Measurements from ENCODE around the gene TRPM3. TPM values are rescaled to one million over a fixed set of nuclear protein-coding genes. Genes with fewer than 3 reads are reported as not detected.

TRPM3 gene
- total RNA-seq, 1 experiment from 2014 or later: not detected

DNA sequence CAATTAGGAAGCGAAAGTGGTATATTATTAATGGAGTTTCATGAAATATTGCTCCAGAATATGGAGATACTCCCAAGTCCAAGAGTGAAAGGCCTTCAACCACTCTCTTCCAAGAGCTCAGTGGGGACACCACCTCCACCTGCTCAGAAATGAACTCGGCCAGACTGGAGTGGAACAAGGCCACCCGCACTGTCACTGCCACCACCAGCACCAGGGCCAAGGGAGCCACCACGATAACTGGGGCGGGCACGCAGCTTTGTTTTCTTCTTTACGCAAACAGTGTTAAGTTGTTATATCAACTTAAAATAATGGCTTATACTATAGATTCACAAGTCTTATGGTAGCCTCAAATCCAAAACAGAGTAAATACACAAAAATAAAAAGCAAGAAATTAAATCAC lies 204.1 kb downstream of the TRPM3 start:
- H3K36me3 Mint-ChIP-seq (ENCODE audit: insufficient read depth, unreplicated experiment): no peaks in the 10 kb centered on the region

DNA sequence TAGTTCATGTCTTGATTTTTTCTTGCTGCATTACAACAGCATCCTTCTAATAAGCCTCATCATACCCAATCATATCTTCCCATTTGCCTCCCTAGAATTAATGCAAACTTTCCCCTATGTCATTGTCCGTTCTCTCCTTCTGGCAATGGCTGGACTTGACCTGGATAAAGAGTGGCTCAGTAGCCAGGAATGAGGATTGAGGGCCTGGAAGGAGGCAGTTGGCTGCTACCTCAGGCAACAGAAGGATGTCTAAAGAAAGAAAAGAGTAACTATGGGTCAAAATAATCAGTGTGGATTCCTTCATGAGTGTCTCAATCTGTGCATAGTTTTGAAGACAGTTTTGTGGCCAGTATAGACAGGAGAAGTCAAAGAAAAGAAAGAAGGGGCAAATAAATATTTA lies 209.6 kb downstream of the TRPM3 start:
- Mint-ChIP-seq H3K4me3 (ENCODE audit: unreplicated experiment) (no peak overlapping the region), H3K27me3 (ENCODE audit: insufficient read depth, unreplicated experiment) (no peaks in the 10 kb centered on the region), H3K9me3 (ENCODE audit: unreplicated experiment) (no peaks in the 10 kb centered on the region), H3K36me3 (ENCODE audit: insufficient read depth, unreplicated experiment) (no peaks in the 10 kb centered on the region), H3K27ac (ENCODE audit: unreplicated experiment) (no peak overlapping the region), H3K4me1 (ENCODE audit: low read depth, unreplicated experiment) (no peaks in the 10 kb centered on the region)
- CTCF ChIA-PET: no interaction called here
- Histone ChIP-seq H3K4me1 (no peaks in the 10 kb centered on the region), H3K27me3 (replicated peaks; ENCODE audit: control insufficient read depth, insufficient read depth, low read length) (no peaks in the 10 kb centered on the region), H3K9me3 (no peaks in the 10 kb centered on the region), H3K36me3 (ENCODE audit: control insufficient read depth, insufficient read depth, low read length) (no peaks in the 10 kb centered on the region), H3K4me3 (ENCODE audit: low read depth, low read length) (no peak overlapping the region)
- DNase-seq: no peak
- no TSS peak for BruUV-seq (replicated peaks)
- TF ChIP-seq, protein P1, sequence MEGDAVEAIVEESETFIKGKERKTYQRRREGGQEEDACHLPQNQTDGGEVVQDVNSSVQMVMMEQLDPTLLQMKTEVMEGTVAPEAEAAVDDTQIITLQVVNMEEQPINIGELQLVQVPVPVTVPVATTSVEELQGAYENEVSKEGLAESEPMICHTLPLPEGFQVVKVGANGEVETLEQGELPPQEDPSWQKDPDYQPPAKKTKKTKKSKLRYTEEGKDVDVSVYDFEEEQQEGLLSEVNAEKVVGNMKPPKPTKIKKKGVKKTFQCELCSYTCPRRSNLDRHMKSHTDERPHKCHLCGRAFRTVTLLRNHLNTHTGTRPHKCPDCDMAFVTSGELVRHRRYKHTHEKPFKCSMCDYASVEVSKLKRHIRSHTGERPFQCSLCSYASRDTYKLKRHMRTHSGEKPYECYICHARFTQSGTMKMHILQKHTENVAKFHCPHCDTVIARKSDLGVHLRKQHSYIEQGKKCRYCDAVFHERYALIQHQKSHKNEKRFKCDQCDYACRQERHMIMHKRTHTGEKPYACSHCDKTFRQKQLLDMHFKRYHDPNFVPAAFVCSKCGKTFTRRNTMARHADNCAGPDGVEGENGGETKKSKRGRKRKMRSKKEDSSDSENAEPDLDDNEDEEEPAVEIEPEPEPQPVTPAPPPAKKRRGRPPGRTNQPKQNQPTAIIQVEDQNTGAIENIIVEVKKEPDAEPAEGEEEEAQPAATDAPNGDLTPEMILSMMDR (IDR thresholded peaks at IDR 0.05; ENCODE audit: insufficient read depth in 1 of 2, low read depth in 1 of 2, low read length in 1 of 2, severe bottlenecking in 1 of 2, unreplicated experiment in 1 of 2): no peak
- intact Hi-C loops (cut with micrococcal nuclease; ENCODE audit: unreplicated experiment): no loop called here
- POLR2A ChIA-PET: no interaction called here

More for the DNA sequence above, 204.1 kb downstream of the TRPM3 start:
- no peaks in the 10 kb centered on the region for H3K4me1 ChIP-seq
- no peak for DNase-seq
- no TSS peak for BruUV-seq (replicated peaks)
- Mint-ChIP-seq H3K4me3 (ENCODE audit: unreplicated experiment) (no peak overlapping the region), H3K4me1 (ENCODE audit: low read depth, unreplicated experiment) (no peaks in the 10 kb centered on the region), H3K27ac (ENCODE audit: unreplicated experiment) (no peak overlapping the region), H3K27me3 (ENCODE audit: insufficient read depth, unreplicated experiment) (peaks cover 6% of the 10 kb centered on the region), H3K9me3 (ENCODE audit: unreplicated experiment) (no peaks in the 10 kb centered on the region)
- H3K4me3 ChIP-seq (ENCODE audit: low read depth, low read length): no peak overlapping the region
- ChIA-PET CTCF (no interaction called here), POLR2A (no interaction called here)
- no peaks in the 10 kb centered on the region for H3K9me3 ChIP-seq
- no peaks in the 10 kb centered on the region for H3K27me3 ChIP-seq (replicated peaks; ENCODE audit: control insufficient read depth, insufficient read depth, low read length)
- TF ChIP-seq, protein P1 (IDR thresholded peaks at IDR 0.05; ENCODE audit: insufficient read depth in 1 of 2, low read depth in 1 of 2, low read length in 1 of 2, severe bottlenecking in 1 of 2, unreplicated experiment in 1 of 2): no peak
- no peaks in the 10 kb centered on the region for H3K36me3 ChIP-seq (ENCODE audit: control insufficient read depth, insufficient read depth, low read length)
- intact Hi-C loops (cut with micrococcal nuclease; ENCODE audit: unreplicated experiment): no loop called here

DNA sequence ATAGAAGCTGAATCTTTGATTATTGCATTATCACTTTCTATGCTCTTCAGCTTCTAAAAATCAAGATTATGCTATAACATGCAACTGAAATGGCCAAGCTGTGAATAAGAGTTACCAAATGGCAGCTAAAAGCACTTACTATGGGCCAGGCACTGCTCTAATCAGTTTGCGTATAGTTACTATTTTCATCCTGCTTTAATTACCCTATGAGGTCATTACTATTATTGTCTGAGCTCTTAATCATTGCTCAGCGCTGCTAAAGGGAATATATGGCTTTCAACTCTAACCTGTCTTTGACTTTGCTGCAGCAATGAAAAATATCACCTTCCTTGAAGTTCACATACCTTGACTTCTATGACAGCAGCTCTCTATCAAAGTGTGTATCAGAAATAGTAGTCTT lies 210.8 kb downstream of the TRPM3 start:
- ChIA-PET CTCF (no interaction called here), POLR2A (no interaction called here)
- TF ChIP-seq, protein P1 (IDR thresholded peaks at IDR 0.05; ENCODE audit: insufficient read depth in 1 of 2, low read depth in 1 of 2, low read length in 1 of 2, severe bottlenecking in 1 of 2, unreplicated experiment in 1 of 2): no peak
- Mint-ChIP-seq H3K36me3 (ENCODE audit: insufficient read depth, unreplicated experiment) (no peaks in the 10 kb centered on the region), H3K27ac (ENCODE audit: unreplicated experiment) (no peak overlapping the region), H3K9me3 (ENCODE audit: unreplicated experiment) (no peaks in the 10 kb centered on the region), H3K4me1 (ENCODE audit: low read depth, unreplicated experiment) (no peaks in the 10 kb centered on the region), H3K4me3 (ENCODE audit: unreplicated experiment) (no peak overlapping the region), H3K27me3 (ENCODE audit: insufficient read depth, unreplicated experiment) (no peaks in the 10 kb centered on the region)
- Histone ChIP-seq H3K4me1 (no peaks in the 10 kb centered on the region), H3K36me3 (ENCODE audit: control insufficient read depth, insufficient read depth, low read length) (no peaks in the 10 kb centered on the region), H3K27me3 (replicated peaks; ENCODE audit: control insufficient read depth, insufficient read depth, low read length) (no peaks in the 10 kb centered on the region), H3K9me3 (no peaks in the 10 kb centered on the region), H3K4me3 (ENCODE audit: low read depth, low read length) (no peak overlapping the region)
- no TSS peak for BruUV-seq (replicated peaks)
- intact Hi-C loops (cut with micrococcal nuclease; ENCODE audit: unreplicated experiment): no loop called here
- no peak for DNase-seq
